Activated CD8-positive, alpha-beta memory T cell treated with anti-CD3 and anti-CD28 coated beads for 36 hours (primary cell): ENCODE data around the gene LRRC4. TPM values are rescaled to one million over a fixed set of nuclear protein-coding genes. Genes with fewer than 3 reads are reported as not detected.

ENCODE experiments used
- CTCF ChIA-PET: fragments of 350-600 bp; sonication (Branson Sonifier 250); formaldehyde crosslinking; loops from one replicate; lab custom pipeline; 2021; ENCODE audit warnings: antibody characterized with exemption; lab: Charles Lee
- POLR2A ChIA-PET: fragments of 350-600 bp; sonication (Branson Sonifier 250); formaldehyde crosslinking; loops from one replicate; lab custom pipeline; 2021; ENCODE audit warnings: antibody characterized with exemption; lab: Charles Lee
- total RNA-seq, 2 experiments: library from RNA; stranded (reverse); gene quantifications; one replicate each; pipeline ENCODE4 v1.2.3, GENCODE V29; 2021

Gene LRRC4
- total RNA-seq, 2 experiments from 2014 or later: 0.13 TPM; not detected in 1

- POLR2A ChIA-PET: no interaction called here
- CTCF ChIA-PET: no interaction called here
Observed at GRCh38 chr7:128034825-128035224, 3.6 kb upstream of the LRRC4 start.

DNA sequence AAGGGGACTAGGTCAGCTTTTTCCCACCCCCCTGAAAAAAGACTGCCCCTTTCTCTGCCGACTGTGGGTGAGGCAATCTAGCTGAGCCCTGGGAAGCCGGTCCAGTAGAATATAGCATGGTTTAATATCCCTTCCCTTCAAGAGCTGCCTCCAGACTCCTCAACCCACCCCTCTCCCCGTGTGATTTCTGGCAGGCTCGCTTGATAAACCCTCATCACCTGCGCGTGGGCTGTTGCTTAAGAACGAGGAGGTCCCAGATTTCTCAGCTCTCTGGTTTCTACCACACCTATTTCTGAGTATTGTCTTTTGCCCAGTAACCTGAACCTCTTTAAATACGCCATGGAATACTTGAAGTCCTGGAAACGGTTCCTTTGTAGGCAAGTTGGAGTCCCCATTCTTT is 2.0 kb upstream of the LRRC4 start:
- CTCF ChIA-PET: interaction anchor here (0.6 to 0.9 kb wide), 2 partner anchors 285 to 324 kb away, joined by 3 to 4 read pairs; no protein-coding TSS in a partner anchor
- POLR2A ChIA-PET: no interaction called here

DNA sequence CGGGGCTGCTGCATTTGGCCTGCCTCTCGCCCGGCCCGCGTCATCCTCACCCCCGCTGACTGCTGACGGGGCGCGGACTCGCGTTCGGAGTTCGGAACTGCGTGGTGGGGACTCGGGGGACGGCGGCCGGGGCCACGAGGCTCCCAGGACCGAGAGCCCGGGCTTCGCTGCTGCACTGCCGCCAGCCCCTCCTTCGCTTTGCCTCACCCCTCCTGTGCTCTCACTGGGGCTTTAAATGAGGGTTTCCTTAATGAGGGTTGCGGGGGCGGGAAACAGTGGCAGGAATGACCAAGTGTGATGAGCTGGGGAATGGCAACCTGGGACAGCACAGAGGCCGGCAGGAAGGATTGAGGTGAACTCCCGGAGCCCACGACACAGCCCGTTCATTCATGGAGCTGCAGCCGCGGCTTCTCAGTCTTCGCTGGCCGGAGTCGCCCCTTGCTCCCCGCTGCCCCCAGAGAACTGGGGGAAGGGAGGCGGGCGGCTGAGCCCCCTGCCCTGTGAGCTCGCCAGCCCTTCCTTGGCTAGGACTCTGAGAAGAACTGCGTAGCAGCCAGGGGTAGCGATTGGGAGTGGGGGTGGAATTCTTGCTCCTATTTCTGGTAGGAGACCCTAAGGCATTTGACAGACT is 1.5 kb upstream of the LRRC4 start:
- CTCF ChIA-PET: interaction anchor here (0.6 to 0.9 kb wide), 2 partner anchors 285 to 324 kb away, joined by 3 to 4 read pairs; no protein-coding TSS in a partner anchor
- POLR2A ChIA-PET: no interaction called here

- CTCF ChIA-PET: interaction anchor here (0.9 kb wide), 1 partner anchor 323 kb away, joined by 3 read pairs; no protein-coding TSS in a partner anchor
Observed at GRCh38 chr7:128031901-128032604, 816 bp upstream of the LRRC4 start.

GRCh38 chr7:128030263-128030653 is 979 bp downstream of the LRRC4 start:
- POLR2A ChIA-PET: no interaction called here
- CTCF ChIA-PET: no interaction called here

More at GRCh38 chr7:128031901-128032604, 816 bp upstream of the LRRC4 start:
- POLR2A ChIA-PET: no interaction called here

DNA sequence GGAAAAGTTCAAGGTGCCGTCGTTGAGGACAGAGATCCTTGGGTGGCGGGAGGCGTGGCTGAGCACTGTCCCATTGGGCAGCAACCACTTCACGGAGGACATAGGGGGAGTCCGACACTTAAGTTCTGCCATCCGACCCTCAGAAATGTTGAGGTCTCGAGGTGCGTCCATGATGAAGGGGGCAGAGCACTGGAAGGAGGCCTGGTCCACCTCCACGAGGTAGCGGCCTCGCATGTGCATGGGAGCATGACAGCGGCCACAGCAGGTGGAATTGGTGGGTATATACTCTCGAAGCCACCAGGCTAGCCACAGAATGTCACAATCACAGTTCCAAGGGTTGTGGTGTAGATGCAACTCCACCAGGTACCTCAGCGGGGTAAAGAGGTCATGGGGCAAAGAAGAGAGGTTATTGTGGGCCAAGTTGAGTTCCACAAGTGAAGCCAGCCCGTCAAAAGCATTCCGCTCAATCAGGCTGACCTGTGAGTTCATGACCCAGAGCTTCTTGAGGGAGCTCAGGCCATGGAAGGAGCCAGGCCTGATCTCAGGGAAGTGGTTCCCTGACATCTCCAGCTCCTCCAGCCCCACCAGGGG is 1.7 kb downstream of the LRRC4 start:
- ChIA-PET POLR2A (no interaction called here), CTCF (interaction anchor here (1.3 kb wide), 1 partner anchor 10 kb away, joined by 3 read pairs; no protein-coding TSS in a partner anchor)

DNA sequence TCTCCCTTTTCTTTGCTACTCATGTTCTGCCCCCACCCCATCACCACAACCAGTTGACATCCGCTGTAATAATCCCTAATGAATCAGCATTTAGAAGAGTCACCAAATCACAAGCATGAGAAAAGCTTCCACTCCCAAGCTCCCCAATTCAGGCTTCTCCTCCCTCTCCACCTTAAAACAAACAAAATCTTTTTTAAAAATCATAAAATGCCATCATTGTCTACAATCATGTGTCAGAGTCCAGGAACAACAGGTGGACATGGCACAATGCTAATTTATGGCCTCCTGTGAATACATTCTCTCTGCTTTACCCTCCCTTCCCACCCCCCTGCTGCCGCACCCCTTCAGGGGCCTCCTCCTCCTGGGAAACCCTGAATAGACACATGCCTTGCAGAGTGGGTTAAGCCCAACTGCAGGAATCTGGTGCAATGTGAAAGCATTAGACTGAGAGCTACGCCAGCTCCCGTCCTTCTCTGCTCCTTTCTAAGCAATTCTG is 3.7 kb downstream of the LRRC4 start:
- CTCF ChIA-PET: interaction anchor here (1.2 kb wide), 1 partner anchor 182 kb away, joined by 4 read pairs; no protein-coding TSS in a partner anchor
- POLR2A ChIA-PET: interaction anchor here (0.8 kb wide), 1 partner anchor 96 kb away, joined by 3 read pairs; no protein-coding TSS in a partner anchor

- ChIA-PET CTCF (no interaction called here), POLR2A (no interaction called here)
Observed at GRCh38 chr7:128026551-128026950, 4.7 kb downstream of the LRRC4 start.

DNA sequence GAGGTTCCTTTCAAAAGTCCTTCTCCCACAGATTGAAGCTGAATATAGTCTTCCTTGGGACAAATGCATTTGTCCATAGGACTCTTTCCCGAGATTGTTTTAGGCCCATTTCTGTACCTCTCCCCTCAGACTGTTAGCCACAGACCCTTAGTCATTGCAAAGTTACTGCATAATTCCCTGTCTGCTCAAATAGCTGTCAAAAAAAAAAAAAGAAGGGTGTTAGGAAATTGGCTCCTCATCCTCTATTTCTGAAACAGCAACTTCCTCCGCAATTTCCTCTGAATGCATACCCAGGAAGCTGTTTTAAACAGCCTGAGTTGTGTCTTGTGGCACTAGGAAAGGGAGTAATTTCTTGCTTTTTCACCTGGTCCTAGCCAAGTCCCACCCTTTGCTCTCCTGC is 5.4 kb downstream of the LRRC4 start:
- ChIA-PET POLR2A (no interaction called here), CTCF (no interaction called here)

- CTCF ChIA-PET: no interaction called here
- POLR2A ChIA-PET: no interaction called here
Observed at GRCh38 chr7:128025380-128025779, 5.9 kb downstream of the LRRC4 start.

GRCh38 chr7:128024151-128024550 is 7.1 kb downstream of the LRRC4 start:
- CTCF ChIA-PET: interaction anchor here (0.8 kb wide), 1 partner anchor 49 kb away, joined by 3 read pairs; no protein-coding TSS in a partner anchor
- POLR2A ChIA-PET: no interaction called here

GRCh38 chr7:128022631-128023532 is 8.4 kb downstream of the LRRC4 start:
- ChIA-PET POLR2A (no interaction called here), CTCF (no interaction called here)

DNA sequence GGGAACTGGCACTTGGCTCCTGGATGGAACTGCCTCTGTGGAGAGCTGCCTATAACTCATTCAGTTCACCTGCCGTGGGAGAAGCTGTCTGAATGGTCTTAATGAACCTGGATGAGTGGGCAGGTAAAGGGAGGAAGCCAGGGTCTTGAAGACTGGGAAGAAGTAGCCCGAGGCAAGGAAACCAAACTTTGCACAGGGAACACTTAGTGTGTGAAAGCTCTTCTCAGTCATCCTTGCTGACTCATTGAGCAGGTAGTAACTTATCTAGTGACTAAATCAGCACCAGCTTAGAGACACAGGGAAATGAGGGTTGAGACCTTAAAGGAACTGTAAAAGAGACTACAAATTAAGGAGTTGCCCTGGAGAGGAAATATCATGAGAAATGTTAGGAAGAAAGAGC is 9.9 kb downstream of the LRRC4 start:
- ChIA-PET CTCF (no interaction called here), POLR2A (no interaction called here)

- ChIA-PET POLR2A (no interaction called here), CTCF (interaction anchor here (0.7 kb wide), 1 partner anchor 9 kb away, joined by 3 read pairs; no protein-coding TSS in a partner anchor)
Observed at GRCh38 chr7:128020159-128020558, 11.1 kb downstream of the LRRC4 start.

- ChIA-PET CTCF (interaction anchor here (0.7 kb wide), 1 partner anchor 193 kb away, joined by 3 read pairs; no protein-coding TSS in a partner anchor), POLR2A (interaction anchor here (0.6 kb wide), 1 partner anchor 306 kb away, joined by 3 read pairs; no protein-coding TSS in a partner anchor)
Observed at GRCh38 chr7:128019288-128019687, 11.9 kb downstream of the LRRC4 start.

DNA sequence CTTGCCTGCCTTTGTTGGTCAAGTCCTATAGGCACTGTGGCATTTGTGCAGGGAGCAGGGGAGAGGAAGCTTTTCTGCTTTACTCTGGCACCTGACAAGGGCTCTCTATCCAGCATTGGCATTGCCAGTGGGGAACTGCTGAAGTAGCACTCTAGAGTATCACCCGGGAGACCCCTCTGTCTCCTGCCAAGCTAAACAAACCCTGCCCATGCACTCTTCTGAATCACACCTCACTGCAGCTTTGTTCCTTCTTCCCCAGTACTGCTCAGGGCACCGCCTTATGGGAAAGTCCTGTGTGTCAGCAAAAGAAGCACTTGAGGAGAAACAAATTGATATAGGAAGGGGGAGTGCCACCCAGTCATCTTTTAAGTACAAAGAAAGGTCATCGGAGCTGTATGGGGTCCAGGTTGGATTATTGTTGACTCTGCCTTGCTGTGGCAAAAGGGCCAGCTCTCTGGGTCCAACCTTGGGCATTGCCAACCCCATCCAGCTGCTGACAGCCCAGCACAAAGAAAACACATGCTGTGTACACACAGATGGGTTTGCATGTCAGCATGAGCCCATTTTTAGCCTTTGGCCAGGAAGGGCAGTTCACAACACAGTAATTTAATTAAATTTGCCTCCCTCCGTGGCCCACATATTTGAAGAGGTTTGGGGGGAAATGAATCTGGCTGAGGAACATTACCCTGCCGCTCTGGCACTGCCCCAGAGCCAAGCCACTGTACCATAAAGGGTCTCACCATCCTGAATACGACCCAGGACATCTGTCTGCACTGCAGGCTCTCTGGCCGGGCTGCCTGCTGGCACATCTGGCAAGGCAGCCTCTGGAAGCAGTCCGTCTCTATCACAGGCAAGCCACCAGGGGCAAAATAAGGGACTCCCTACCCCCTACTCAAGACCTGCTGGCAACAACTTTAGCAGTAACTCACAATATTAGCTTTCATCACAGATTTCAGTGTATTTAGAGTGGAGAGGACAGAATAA is 13.1 kb downstream of the LRRC4 start:
- POLR2A ChIA-PET: no interaction called here
- CTCF ChIA-PET: no interaction called here

DNA sequence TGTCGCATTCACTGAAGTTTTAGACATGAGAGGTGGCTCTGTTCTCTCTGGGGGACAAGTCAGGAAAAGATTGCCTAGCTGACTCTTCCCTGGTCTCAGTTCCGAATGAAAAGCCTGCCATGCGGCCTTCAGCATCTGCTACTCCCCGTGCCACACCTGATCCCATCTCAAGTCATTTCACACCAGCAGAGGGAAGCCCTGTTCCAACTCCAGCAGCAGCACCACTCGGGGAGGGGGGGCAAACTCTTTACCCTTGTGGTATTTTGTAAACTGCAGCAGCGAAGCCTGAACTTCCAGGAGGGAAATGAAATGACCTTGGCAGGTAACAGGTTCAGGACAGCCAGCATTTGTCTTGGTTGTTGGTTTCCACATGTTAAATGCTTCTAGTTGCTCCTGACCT is 13.8 kb downstream of the LRRC4 start:
- ChIA-PET CTCF (no interaction called here), POLR2A (no interaction called here)

DNA sequence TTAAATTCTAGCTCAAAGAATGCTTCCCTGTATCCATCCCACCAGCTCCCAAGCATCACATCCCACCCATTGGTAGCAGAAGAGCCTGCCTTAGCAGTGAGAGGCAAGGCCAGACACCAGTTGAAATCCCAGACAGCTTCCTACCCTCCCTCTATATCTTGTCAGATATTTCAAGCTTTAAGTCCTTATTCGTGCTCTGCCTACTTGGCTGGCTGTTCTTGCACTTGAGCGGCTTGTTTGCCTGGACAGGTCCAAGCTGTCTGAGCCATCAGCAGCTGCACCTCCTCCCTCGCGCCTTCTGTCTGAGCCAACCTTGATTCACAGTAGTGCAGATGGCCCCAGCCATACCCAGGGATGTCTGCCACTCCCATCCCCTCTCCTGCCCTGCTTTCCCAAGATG is 16.4 kb downstream of the LRRC4 start:
- CTCF ChIA-PET: no interaction called here

More for the DNA sequence above, 16.4 kb downstream of the LRRC4 start:
- POLR2A ChIA-PET: no interaction called here
